Medulla oblongata (tissue), 1 donor: ENCODE measurements around the gene ROR1.
A peak's percentile ranks its signal among the peaks of the same experiment; 100 is the strongest.

Experiments used
- DNase-seq: peaks from one replicate; pipeline ENCODE4 v3.0.0-alpha.2; 2015; ENCODE audit errors: extremely low spot score

The ROR1 gene

GRCh38 chr1:63907051-63907450, 133.2 kb downstream of the ROR1 start:
- DNase-seq: no peak

GRCh38 chr1:63908016-63908415, 134.2 kb downstream of the ROR1 start:
- DNase-seq: no peak

- DNase-seq: no peak
These were observed 135.7 kb downstream of the ROR1 start for GRCh38 chr1:63909526-63909925.

GRCh38 chr1:63911049-63911448, 137.2 kb downstream of the ROR1 start:
- no peak for DNase-seq

- DNase-seq: no peak
These were observed 138.8 kb downstream of the ROR1 start for GRCh38 chr1:63912643-63913042.

GRCh38 chr1:63913533-63913932, 139.7 kb downstream of the ROR1 start:
- no peak for DNase-seq

GRCh38 chr1:63914241-63914640, 140.4 kb downstream of the ROR1 start:
- no peak for DNase-seq

GRCh38 chr1:63914706-63915105, 140.9 kb downstream of the ROR1 start:
- no peak for DNase-seq

GRCh38 chr1:63915121-63915520, 141.3 kb downstream of the ROR1 start:
- no peak for DNase-seq

GRCh38 chr1:63916485-63917360, 142.9 kb downstream of the ROR1 start:
- DNase-seq: no peak

GRCh38 chr1:63917571-63918417, 144.0 kb downstream of the ROR1 start:
- DNase-seq: no peak

- DNase-seq: no peak
These were observed 144.7 kb downstream of the ROR1 start for GRCh38 chr1:63918418-63918945.

GRCh38 chr1:63920154-63921117, 146.6 kb downstream of the ROR1 start:
- no peak for DNase-seq

- no peak for DNase-seq
These were observed 147.5 kb downstream of the ROR1 start for GRCh38 chr1:63921359-63921758.

- no peak for DNase-seq
These were observed 148.0 kb downstream of the ROR1 start for GRCh38 chr1:63921802-63922201.

- no peak for DNase-seq
These were observed 149.0 kb downstream of the ROR1 start for GRCh38 chr1:63922848-63923247.

GRCh38 chr1:63923302-63923701, 149.5 kb downstream of the ROR1 start:
- DNase-seq: no peak

- no peak for DNase-seq
These were observed 150.8 kb downstream of the ROR1 start for GRCh38 chr1:63924600-63924999.

GRCh38 chr1:63928186-63929105, 154.6 kb downstream of the ROR1 start:
- DNase-seq: peak; percentile 28

- DNase-seq: no peak
These were observed 155.3 kb downstream of the ROR1 start for GRCh38 chr1:63929106-63929478.
